Liver (tissue), 9 donors: Measurements from ENCODE around the gene ATM. TPM values are rescaled to one million over a fixed set of nuclear protein-coding genes. Genes with fewer than 3 reads are reported as not detected.
"Not testable (repeated sequence)": the region's sequence is repeated elsewhere in the genome, so short reads cannot be mapped to it uniquely, and the experiment has no call there.

ENCODE experiments used
- DNase-seq: peaks from one replicate; pipeline ENCODE4 v3.0.0-alpha.2; 2017; ENCODE audit warnings: low spot score
- H3K27ac ChIP-seq, 2 donors: one replicate each; pipeline ENCODE4 v1.7.0; 2013; ENCODE audit warnings: inconsistent platforms in 2 of 2, low read length in 2 of 2, control low read depth in 1 of 2, low read depth in 1 of 2, mild to moderate bottlenecking in 1 of 2
- H3K27me3 ChIP-seq, 4 donors: one replicate each; pipeline versions ENCODE4 v1.6.1 to v1.7.0; 2013; ENCODE audit warnings: low read length in 3 of 4, inconsistent platforms in 1 of 4, mild to moderate bottlenecking in 1 of 4, moderate library complexity in 1 of 4; ENCODE audit not compliant: control insufficient read depth in 4 of 4, insufficient read depth in 4 of 4
- H3K36me3 ChIP-seq, 4 donors: one replicate each; pipeline versions ENCODE4 v1.6.1 to v1.7.0; 2013; ENCODE audit warnings: low read length in 3 of 4, mild to moderate bottlenecking in 3 of 4, low read depth in 1 of 4, moderate library complexity in 1 of 4; ENCODE audit not compliant: control insufficient read depth in 4 of 4, insufficient read depth in 3 of 4
- H3K4me1 ChIP-seq, 4 donors: one replicate each; pipeline versions ENCODE4 v1.6.1 to v1.7.0; 2013; ENCODE audit warnings: low read length in 3 of 4, mild to moderate bottlenecking in 3 of 4, moderate library complexity in 1 of 4; ENCODE audit not compliant: control insufficient read depth in 4 of 4, insufficient read depth in 4 of 4
- H3K4me3 ChIP-seq, 3 donors: one replicate each; pipeline versions ENCODE4 v1.6.1 to v1.7.0; 2013; ENCODE audit warnings: low read length in 3 of 3, control low read depth in 1 of 3, low read depth in 1 of 3, mild to moderate bottlenecking in 1 of 3
- H3K9ac ChIP-seq, 2 donors: one replicate each; pipeline ENCODE4 v1.7.0; 2013; ENCODE audit warnings: low read length in 2 of 2, mild to moderate bottlenecking in 2 of 2, moderate library complexity in 2 of 2, control low read depth in 1 of 2, low read depth in 1 of 2
- H3K9me3 ChIP-seq, 4 donors: one replicate each; pipeline versions ENCODE4 v1.6.1 to v1.7.0; 2013; ENCODE audit warnings: low read length in 3 of 4; ENCODE audit not compliant: control insufficient read depth in 4 of 4
- ATF3 ChIP-seq: IDR thresholded peaks from 2 replicates; pipeline ENCODE4 v1.6.1; 2016; ENCODE audit warnings: antibody characterized with exemption
- CTCF ChIP-seq: fragments of 150-350 bp; IDR thresholded peaks from 2 replicates; pipeline ENCODE4 v1.5.1; 2017; ENCODE audit warnings: improper control_type of control experiment, low read depth, low read length; ENCODE audit not compliant: missing input control
- EGR1 ChIP-seq, 2 donors: IDR thresholded peaks; 2 replicates each; pipeline ENCODE4 v1.6.1; 2016 to 2018; ENCODE audit warnings: antibody characterized with exemption in 2 of 2, low read depth in 2 of 2
- FOXA1 ChIP-seq: IDR thresholded peaks from 2 replicates; pipeline ENCODE4 v1.6.1; 2016; ENCODE audit warnings: antibody characterized with exemption
- FOXA2 ChIP-seq: IDR thresholded peaks from 2 replicates; pipeline ENCODE4 v1.6.1; 2016; ENCODE audit warnings: antibody characterized with exemption
- GABPA ChIP-seq, 2 donors: IDR thresholded peaks in 1 of 2; conservative IDR thresholded peaks in 1 of 2; 2 replicates each; pipeline ENCODE4 v1.6.1; 2016; ENCODE audit warnings: antibody characterized with exemption in 2 of 2, mild to moderate bottlenecking in 1 of 2, moderate library complexity in 1 of 2
- HNF4A ChIP-seq, 2 donors: conservative IDR thresholded peaks; 2 replicates each; pipeline ENCODE4 v1.6.1; 2016; ENCODE audit warnings: antibody characterized with exemption in 2 of 2, mild to moderate bottlenecking in 2 of 2
- HNF4G ChIP-seq: IDR thresholded peaks from 2 replicates; pipeline ENCODE4 v1.6.1; 2016; ENCODE audit warnings: antibody characterized with exemption
- JUND ChIP-seq, 2 donors: IDR thresholded peaks; 2 replicates each; pipeline ENCODE4 v1.6.1; 2016; ENCODE audit warnings: antibody characterized with exemption in 2 of 2
- NR2F2 ChIP-seq: IDR thresholded peaks from 2 replicates; pipeline ENCODE4 v1.6.1; 2016; ENCODE audit warnings: antibody characterized with exemption
- RAD21 ChIP-seq, 2 donors: IDR thresholded peaks; 2 replicates each; pipeline ENCODE4 v1.6.1; 2016; ENCODE audit warnings: antibody characterized with exemption in 2 of 2, mild to moderate bottlenecking in 2 of 2
- REST ChIP-seq: IDR thresholded peaks from 2 replicates; pipeline ENCODE4 v1.6.1; 2016; ENCODE audit warnings: antibody characterized with exemption, mild to moderate bottlenecking
- RXRA ChIP-seq, 2 donors: IDR thresholded peaks; 2 replicates each; pipeline ENCODE4 v1.6.1; 2017 to 2018; ENCODE audit warnings: antibody characterized with exemption in 2 of 2, mild to moderate bottlenecking in 1 of 2
- SP1 ChIP-seq: IDR thresholded peaks from 2 replicates; pipeline ENCODE4 v1.6.1; 2018; ENCODE audit warnings: antibody characterized with exemption, mild to moderate bottlenecking
- TAF1 ChIP-seq: conservative IDR thresholded peaks from 2 replicates; pipeline ENCODE4 v1.6.1; 2016; ENCODE audit warnings: antibody characterized with exemption, mild to moderate bottlenecking
- YY1 ChIP-seq: IDR thresholded peaks from 2 replicates; pipeline ENCODE4 v1.6.1; 2016; ENCODE audit warnings: antibody characterized with exemption, mild to moderate bottlenecking
- ZBTB33 ChIP-seq: IDR thresholded peaks from 2 replicates; pipeline ENCODE4 v1.6.1; 2016; ENCODE audit warnings: antibody characterized with exemption
- WGBS: extraction: QIAGEN DNeasy Blood & Tissue Kit; methylation state at CpG from one replicate; pipeline ENCODE4 v1.1.7; 2013; 5-methylcytosine and 5-hydroxymethylcytosine counted together
- polyA plus RNA-seq, 2 donors: library from polyadenylated mRNA; stranded (reverse) in 1 of 2; unstranded in 1 of 2; fragments of 200-250 nt in 1 of 2; fragments of >200 nt in 1 of 2; fragmentation: Nextera tagmentation in 1 of 2; extraction: Ambion mirVana in 1 of 2; gene quantifications; one replicate each; pipeline versions ENCODE4 v1.2.1 to v1.2.3, GENCODE V29; 2013 to 2015
- total RNA-seq, 2 donors: library from RNA; depleted of rRNA; stranded (reverse); fragments of >200 nt; gene quantifications; one replicate each; pipeline ENCODE4 v1.2.3, GENCODE V29; 2014
- TF ChIP-seq, protein P1 (sequence below): IDR thresholded peaks from 2 replicates; pipeline ENCODE4 v1.6.1; 2016; ENCODE audit warnings: antibody characterized with exemption
- donor health status: healthy.
- donor health status: healthy.
- donor health status: healthy.
- donor health status: healthy.
- donor health status: healthy.

Gene ATM
- total and polyA plus RNA-seq, 4 donors: 9.9 to 65.7 (median 20.9) TPM

- no peak for DNase-seq
- Histone ChIP-seq H3K4me1 (no peaks in the 10 kb centered on the region), H3K36me3 (peaks cover under 1 to 5% (median 3%) of the 10 kb centered on the region in 4 donors), H3K9me3 (no peaks in the 10 kb centered on the region), H3K9ac (no peak overlapping the region), H3K4me3 (no peak overlapping the region), H3K27ac (no peak overlapping the region), H3K27me3 (no peaks in the 10 kb centered on the region)
- TF ChIP-seq ATF3 (no peak), TAF1 (no peak), GABPA (IDR thresholded peaks at IDR 0.05 in 1 of 2, conservative IDR thresholded peaks at IDR 0.05 in 1 of 2) (no peak), HNF4G (no peak), CTCF (no peak), EGR1 (IDR thresholded peaks at IDR 0.05; ENCODE audit: low read depth in 2 of 2) (no peak), FOXA2 (no peak), REST (no peak), RAD21 (IDR thresholded peaks at IDR 0.05) (no peak), YY1 (no peak), HNF4A (conservative IDR thresholded peaks at IDR 0.05) (no peak)
- TF ChIP-seq, protein P1, sequence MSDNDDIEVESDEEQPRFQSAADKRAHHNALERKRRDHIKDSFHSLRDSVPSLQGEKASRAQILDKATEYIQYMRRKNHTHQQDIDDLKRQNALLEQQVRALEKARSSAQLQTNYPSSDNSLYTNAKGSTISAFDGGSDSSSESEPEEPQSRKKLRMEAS: no peak
These were observed 147.4 kb downstream of the ATM start for GRCh38 chr11:108370315-108370714.

DNA sequence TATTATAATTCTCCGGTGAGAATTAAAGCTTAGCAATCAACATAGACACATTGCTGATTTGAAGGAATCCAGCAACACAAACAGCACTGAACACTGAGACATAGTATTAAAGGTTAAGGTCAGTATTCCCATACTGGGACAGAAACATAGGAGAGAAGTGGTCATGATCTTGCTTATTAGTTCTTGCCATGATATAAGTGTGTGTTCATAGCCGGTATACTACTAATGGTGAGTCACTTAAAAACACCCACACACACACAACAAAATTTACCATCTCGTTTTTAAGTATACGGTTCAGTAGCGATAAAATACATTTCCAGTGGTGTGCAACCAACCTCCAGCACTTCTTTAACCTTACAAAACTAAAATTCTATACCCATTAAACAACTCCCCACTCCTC lies 148.1 kb downstream of the ATM start:
- TF ChIP-seq TAF1 (no peak), HNF4A (conservative IDR thresholded peaks at IDR 0.05) (no peak), NR2F2 (no peak), EGR1 (IDR thresholded peaks at IDR 0.05; ENCODE audit: low read depth in 2 of 2) (no peak), ZBTB33 (no peak), YY1 (no peak), GABPA (IDR thresholded peaks at IDR 0.05 in 1 of 2, conservative IDR thresholded peaks at IDR 0.05 in 1 of 2) (no peak), FOXA1 (no peak), HNF4G (no peak), RAD21 (IDR thresholded peaks at IDR 0.05) (no peak), ATF3 (no peak), SP1 (no peak), RXRA (IDR thresholded peaks at IDR 0.05) (no peak), FOXA2 (no peak), JUND (IDR thresholded peaks at IDR 0.05) (no peak)
- TF ChIP-seq, protein P1: no peak
- no peaks in the 10 kb centered on the region for H3K9me3 ChIP-seq
- peaks cover 0 to 5% (median 3%) of the 10 kb centered on the region in 4 donors for H3K36me3 ChIP-seq
- H3K4me1 ChIP-seq: no peaks in the 10 kb centered on the region
- WGBS: 78% methylated on average over 5 of the region's 5 CpGs
- H3K9ac ChIP-seq: no peak overlapping the region
- no peak overlapping the region for H3K4me3 ChIP-seq
- no peak overlapping the region for H3K27ac ChIP-seq
- no peaks in the 10 kb centered on the region for H3K27me3 ChIP-seq
- DNase-seq: no peak

GRCh38 chr11:108373505-108373904 lies 150.6 kb downstream of the ATM start:
- H3K27me3 ChIP-seq, H3K9ac ChIP-seq, H3K9me3 ChIP-seq, H3K4me3 ChIP-seq, H3K27ac ChIP-seq, H3K4me1 ChIP-seq, DNase-seq, H3K36me3 ChIP-seq: not testable (repeated sequence)
- WGBS: 93% methylated on average over 24 of the region's 24 CpGs
